ENCODE results near the gene BICD1.
"Not testable (repeated sequence)": the region's sequence is repeated elsewhere in the genome, so short reads cannot be mapped to it uniquely, and the experiment has no call there.

The BICD1 gene

GRCh38 chr12:32191445-32191844 is 84.8 kb downstream of the BICD1 start:
- DNase-seq (ENCODE audit: low read depth, low spot score) = no peak

- no peak for DNase-seq (ENCODE audit: low read depth, low spot score)
Measured at GRCh38 chr12:32196250-32197198, 89.9 kb downstream of the BICD1 start.

DNA sequence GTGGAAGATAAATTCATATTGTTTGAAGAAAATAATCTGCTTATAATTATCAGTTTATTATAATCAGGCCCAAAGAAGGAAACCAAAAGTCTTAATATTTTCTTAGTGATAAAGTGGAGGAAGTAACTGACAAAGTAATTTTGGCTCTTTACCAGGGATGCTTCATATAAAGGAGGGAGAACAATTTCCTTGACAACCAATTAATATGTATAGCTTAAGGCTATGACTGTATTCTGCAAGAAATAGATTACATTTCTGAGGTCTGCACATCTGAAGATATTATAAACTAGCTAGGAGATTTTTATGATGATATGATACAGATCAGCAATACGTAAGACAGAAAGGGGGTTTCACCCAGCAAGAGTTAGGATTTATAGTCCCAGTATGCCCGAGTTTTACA is 90.8 kb downstream of the BICD1 start:
- no peak for DNase-seq (ENCODE audit: low read depth, low spot score)

DNA sequence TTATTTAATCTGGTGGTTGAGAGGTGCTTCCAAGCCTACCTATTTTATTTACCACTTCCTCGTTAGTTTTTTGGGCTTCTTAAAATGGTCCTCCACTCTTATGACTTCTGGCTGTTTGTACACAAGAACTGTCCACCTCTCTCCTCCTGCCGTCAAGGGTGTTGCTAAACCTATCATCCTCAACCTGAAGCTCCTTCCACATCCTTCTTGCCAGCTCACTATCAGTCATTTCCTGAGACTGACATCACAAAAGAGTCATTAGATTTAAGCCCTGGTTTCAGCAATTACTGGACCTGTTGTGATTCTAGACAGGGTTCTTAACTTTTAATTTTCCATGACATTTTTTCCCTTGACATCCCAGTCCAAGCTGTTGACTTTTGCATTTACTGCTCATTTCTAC is 91.9 kb downstream of the BICD1 start:
- DNase-seq (ENCODE audit: low read depth, low spot score) = no peak

GRCh38 chr12:32201096-32201495 is 94.4 kb downstream of the BICD1 start:
- DNase-seq (ENCODE audit: low read depth, low spot score) = no peak

DNA sequence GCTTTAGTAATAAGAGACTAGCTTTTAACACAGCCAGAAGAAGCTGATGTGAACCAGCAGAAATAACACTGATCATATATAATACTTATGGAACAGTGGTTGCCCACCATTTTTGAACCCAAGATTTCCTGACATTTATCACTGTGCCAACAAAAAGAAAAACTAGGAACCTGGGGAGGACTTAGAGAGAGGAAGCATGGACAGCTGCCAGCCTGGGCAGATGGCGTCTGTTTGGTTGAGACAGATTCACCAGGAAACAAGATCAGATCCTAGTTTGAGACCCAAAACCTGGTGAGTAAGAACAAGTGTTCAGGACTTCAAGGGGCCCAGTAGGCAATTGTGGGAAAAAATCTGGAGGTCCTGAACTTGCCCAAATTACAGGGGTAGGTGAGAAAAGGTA is 95.3 kb downstream of the BICD1 start:
- no peak for DNase-seq (ENCODE audit: low read depth, low spot score)

- no peak for DNase-seq (ENCODE audit: low read depth, low spot score)
Measured at GRCh38 chr12:32205731-32206130, 99.1 kb downstream of the BICD1 start.

GRCh38 chr12:32208355-32208754 is 101.7 kb downstream of the BICD1 start:
- DNase-seq (ENCODE audit: low read depth, low spot score) = no peak

DNA sequence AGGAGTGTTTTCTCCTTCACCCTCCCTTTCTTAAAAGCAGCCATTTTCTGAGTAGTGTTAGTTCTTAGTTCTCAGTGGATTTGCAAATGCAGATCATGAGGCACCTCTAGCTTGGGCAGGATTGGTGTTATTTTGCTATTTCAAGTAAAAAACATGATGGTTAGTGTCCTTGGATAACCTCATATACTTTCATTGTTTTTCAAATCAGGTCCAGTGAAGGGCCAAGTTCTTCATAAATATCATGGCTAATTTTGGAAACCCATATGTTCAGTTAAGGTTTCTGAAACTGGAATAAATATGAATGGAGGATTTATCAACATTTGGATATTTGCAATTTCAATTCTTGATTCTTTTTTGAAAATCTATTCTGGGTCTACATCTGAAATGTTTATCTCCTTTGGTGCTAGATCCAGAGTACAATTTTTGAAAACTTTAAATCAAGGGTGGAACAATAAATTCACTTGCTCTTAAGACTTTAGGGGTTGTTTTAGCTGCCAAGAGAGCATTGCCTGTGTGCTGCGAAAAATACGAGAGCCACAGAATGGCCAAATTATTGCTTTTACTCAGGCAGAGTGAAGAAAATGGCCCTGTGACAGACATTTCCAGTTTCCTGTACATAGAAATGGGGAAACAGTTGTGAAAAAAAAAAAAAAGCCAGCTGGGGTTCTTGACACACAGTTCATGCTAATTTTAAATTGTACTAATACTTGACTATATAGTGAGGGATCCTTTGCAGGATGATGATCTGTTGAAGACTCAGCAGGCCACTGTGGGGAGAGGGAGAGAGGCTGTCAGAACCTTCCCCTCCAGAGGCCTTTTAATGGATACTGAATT is 104.6 kb downstream of the BICD1 start:
- no peak for DNase-seq (ENCODE audit: low read depth, low spot score)

- DNase-seq (ENCODE audit: low read depth, low spot score) = no peak
Measured at GRCh38 chr12:32211900-32212156, 105.2 kb downstream of the BICD1 start.

DNA sequence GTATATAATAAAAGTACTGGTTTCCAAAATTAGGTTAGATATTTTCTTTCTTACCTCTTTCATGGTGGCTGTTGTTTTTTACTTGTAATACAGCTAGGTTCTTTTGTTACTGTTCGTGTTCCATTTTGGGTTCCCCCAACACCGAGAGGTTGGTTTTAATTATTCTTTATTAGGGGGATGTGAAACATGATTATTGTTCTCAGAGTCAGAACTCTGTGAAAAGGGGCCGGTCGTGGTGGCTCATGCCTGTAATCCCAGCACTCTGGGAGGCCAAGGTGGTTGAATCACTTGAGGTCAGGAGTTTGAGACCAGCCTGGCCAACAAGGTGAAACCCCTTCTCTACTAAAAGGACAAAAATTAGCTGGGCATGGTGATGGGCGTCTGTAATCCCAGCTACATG is 108.1 kb downstream of the BICD1 start:
- DNase-seq (ENCODE audit: low read depth, low spot score) = no peak

GRCh38 chr12:32217354-32218310 is 111.0 kb downstream of the BICD1 start:
- no peak for DNase-seq (ENCODE audit: low read depth, low spot score)

GRCh38 chr12:32223941-32224340 is 117.3 kb downstream of the BICD1 start:
- DNase-seq (ENCODE audit: low read depth, low spot score) = no peak

DNA sequence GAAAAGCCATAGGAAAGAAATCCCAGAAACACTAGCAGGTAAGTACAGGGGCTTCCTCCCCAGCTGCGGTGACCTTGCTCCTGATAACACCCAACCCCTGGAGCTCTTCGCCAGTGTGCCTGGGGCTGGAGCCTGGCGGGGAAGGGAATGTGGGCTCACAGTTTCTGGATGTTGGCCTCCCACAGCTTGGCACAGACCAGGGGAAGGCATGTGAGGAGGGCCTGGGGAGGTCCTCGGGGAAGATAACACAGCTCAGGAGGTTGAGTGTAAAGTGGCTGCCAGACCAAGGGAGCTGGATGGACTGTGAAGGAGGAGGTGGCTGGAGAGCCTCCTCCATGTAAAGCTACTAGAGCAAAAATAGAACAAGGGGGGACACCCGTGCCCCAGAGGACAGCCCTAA is 120.1 kb downstream of the BICD1 start:
- no peak for DNase-seq (ENCODE audit: low read depth, low spot score)

DNA sequence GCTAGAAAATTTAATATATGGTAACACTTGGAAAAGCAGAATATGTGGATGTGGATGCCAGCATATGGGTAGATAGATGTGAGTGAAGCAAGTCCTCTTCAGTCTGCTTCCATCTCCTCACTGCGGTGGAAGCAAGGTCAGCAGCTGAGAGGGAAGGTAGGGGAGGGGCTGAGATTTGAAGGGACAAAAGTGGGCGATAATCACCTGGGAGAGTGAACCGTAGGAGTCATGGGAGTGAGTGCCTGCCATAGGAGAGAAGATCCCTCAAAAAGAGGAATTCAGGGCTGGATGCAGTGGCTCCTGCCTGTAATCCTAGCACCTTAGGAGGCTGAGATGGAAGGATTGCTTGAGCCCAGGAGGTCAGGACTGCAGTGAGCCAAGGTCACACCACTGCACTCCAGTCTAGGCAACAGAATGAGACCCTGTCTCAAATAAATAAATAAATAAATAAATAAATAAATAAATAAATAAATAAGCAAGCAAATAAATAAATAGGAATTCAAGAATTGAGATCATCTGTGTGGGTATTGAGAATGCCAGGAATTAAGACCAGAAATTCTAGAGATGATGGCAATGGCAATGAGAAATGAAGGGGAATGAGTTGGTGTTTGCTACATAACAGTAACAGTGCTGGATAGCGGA is 123.4 kb downstream of the BICD1 start:
- DNase-seq (ENCODE audit: low read depth, low spot score) = no peak

DNA sequence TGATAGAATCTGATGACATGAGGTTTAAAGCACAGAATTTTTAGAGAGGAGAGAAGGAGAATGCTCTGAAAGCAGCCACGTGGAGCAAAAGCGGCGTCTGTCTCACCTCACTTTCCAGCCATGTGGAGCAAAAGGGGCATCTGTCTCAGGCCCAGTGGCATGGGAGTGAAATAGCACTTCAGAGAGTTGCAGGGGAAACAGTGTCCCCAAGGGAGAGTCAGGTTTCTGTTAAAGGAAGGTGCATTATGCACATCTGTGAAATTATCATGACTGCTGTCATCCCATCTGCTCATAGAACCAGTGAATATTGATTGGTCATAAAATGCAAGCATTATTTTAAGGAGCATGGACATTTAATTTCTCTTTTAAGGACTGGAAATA is 124.0 kb downstream of the BICD1 start:
- DNase-seq (ENCODE audit: low read depth, low spot score) = no peak

- not testable (repeated sequence) for DNase-seq (ENCODE audit: low read depth, low spot score)
Measured at GRCh38 chr12:32231361-32231760, 124.7 kb downstream of the BICD1 start.

DNA sequence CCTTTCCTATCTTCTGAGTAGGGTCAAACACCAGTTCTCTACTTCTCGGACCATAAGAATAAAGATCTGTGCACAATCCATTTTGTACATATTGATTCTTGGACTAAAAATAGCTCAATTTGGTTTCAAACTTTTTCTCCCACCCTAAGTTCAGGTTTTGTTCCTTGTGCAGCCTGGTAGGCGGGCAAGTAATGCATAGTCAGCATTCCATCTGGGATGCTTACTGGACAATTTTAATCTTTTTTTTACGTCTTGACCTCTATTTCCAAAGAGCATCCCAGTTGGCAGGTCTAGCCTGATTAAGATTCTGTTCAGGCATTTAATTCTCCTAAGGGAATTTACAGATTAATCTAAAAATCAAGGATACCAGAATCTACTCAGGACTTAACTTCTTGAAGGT is 126.9 kb downstream of the BICD1 start:
- no peak for DNase-seq (ENCODE audit: low read depth, low spot score)

DNA sequence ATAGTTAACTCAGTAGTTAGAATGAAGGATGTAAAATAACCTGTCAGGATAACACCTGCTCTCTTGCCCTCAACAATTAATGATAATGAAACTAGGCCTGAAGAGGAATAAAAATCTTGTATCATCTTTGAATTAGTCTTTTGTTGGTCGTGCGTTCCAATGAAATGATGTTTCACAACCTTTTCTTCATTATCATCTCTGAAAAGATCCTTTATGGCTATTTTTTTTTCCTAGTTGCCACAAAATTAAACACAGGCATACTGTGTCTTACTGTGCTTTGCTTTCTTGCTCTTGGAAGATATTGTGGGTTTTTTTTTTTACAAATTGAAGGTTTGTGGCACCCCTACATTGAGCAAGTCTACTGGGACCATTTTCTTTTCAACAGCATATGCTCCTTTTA is 128.6 kb downstream of the BICD1 start:
- DNase-seq (ENCODE audit: low read depth, low spot score) = no peak

DNA sequence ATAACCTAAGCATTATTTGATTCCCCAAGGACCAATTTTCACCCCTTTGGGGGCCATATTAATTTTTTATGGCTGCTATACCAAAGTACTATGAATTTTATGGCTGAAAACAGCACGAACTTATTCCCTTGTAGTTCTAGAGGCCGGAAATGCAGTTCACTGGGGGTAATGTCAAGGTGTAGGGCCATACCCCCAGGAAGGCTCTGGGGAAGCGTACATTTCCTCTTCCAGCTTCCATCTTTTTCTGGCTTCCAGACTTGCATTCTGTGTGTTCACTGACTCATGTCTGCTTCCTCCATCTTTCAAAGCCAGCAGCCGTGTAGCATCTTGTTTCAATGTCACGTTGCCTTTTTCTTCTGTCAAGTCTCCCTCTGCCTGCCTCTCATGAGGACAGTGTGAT is 133.5 kb downstream of the BICD1 start:
- no peak for DNase-seq (ENCODE audit: low read depth, low spot score)

- DNase-seq (ENCODE audit: low read depth, low spot score) = no peak
Measured at GRCh38 chr12:32240831-32241230, 134.2 kb downstream of the BICD1 start.
